ENCODE measurements around the gene NFAT5. TPM values are rescaled to one million over a fixed set of nuclear protein-coding genes. Genes with fewer than 3 reads are reported as not detected.
A peak's percentile ranks its signal among the peaks of the same experiment; 100 is the strongest.

NFAT5 gene
- total RNA-seq, 1 donor from 2014 or later, result 48.3 TPM

GRCh38 chr16:69721441-69721957, 155.7 kb downstream of the NFAT5 start:
- Mint-ChIP-seq H3K27me3 (no peaks in the 10 kb centered on the region), H3K36me3 (ENCODE audit: low read depth) (no peaks in the 10 kb centered on the region), H3K4me1 (peaks cover 19% of the 10 kb centered on the region), H3K4me3 (no peak overlapping the region), H3K27ac (no peak overlapping the region), H3K9me3 (no peaks in the 10 kb centered on the region)
- intact Hi-C loops (cut with micrococcal nuclease), result loop anchor here (10.0 kb wide), 1 partner anchor 537 kb away; the partner anchor contains the start of gene SNTB2
- ChIA-PET POLR2A (no interaction called here), CTCF (no interaction called here)
- DNase-seq, result no peak
- no peak for TF ChIP-seq CTCF (IDR thresholded peaks at IDR 0.05)
- no peak for ATAC-seq (ENCODE audit: low read depth)

GRCh38 chr16:69724414-69724873, 158.7 kb downstream of the NFAT5 start:
- ATAC-seq (ENCODE audit: low read depth) (no peak), DNase-seq (no peak)
- H3K9me3 Mint-ChIP-seq, result no peaks in the 10 kb centered on the region
- ChIA-PET POLR2A (interaction anchor here (0.8 to 2.3 kb wide), 2 partner anchors 30 to 34 kb away, joined by 3 to 9 read pairs; partner anchors contain the start of gene NOB1), CTCF (interaction anchor here (1.7 kb wide), 1 partner anchor 30 kb away, joined by 4 read pairs; the partner anchor contains the start of gene NOB1)
- TF ChIP-seq CTCF (IDR thresholded peaks at IDR 0.05), result no peak
- H3K4me3 Mint-ChIP-seq, result no peak overlapping the region
- peaks cover 29% of the 10 kb centered on the region for H3K4me1 Mint-ChIP-seq
- intact Hi-C loops (cut with micrococcal nuclease), result loop anchor here (10.0 kb wide), 1 partner anchor 540 kb away; the partner anchor contains the start of gene SNTB2
- no peaks in the 10 kb centered on the region for H3K27me3 Mint-ChIP-seq
- H3K27ac Mint-ChIP-seq, result no peak overlapping the region
- H3K36me3 Mint-ChIP-seq (ENCODE audit: low read depth), result no peaks in the 10 kb centered on the region

- Mint-ChIP-seq H3K4me3 (no peak overlapping the region), H3K36me3 (ENCODE audit: low read depth) (no peaks in the 10 kb centered on the region), H3K9me3 (no peaks in the 10 kb centered on the region), H3K27ac (no peak overlapping the region), H3K27me3 (no peaks in the 10 kb centered on the region), H3K4me1 (peaks cover 29% of the 10 kb centered on the region)
- DNase-seq, result no peak
- no peak for ATAC-seq (ENCODE audit: low read depth)
- ChIA-PET CTCF (interaction anchor here (1.9 to 2.3 kb wide), 2 partner anchors 16 to 29 kb away, joined by 8 to 12 read pairs; partner anchors contain the start of gene NOB1), POLR2A (interaction anchor here (0.6 to 2.6 kb wide), 4 partner anchors 18 to 38 kb away, joined by 3 to 9 read pairs (median 6); partner anchors contain the start of gene NOB1)
- no peak for TF ChIP-seq CTCF (IDR thresholded peaks at IDR 0.05)
- intact Hi-C loops (cut with micrococcal nuclease), result loop anchor here (10.0 kb wide), 1 partner anchor 540 kb away; the partner anchor contains the start of gene SNTB2
Measured at GRCh38 chr16:69724981-69725479, 159.3 kb downstream of the NFAT5 start.

- H3K36me3 Mint-ChIP-seq (ENCODE audit: low read depth), result no peaks in the 10 kb centered on the region
- no peaks in the 10 kb centered on the region for H3K9me3 Mint-ChIP-seq
- H3K27ac Mint-ChIP-seq, result peak overlapping the region; percentile 94
- ATAC-seq (ENCODE audit: low read depth) (no peak), DNase-seq (no peak)
- ChIA-PET POLR2A (interaction anchor here (0.5 to 2.6 kb wide), 9 partner anchors 8 to 408 kb away, joined by 3 to 38 read pairs (median 5); partner anchors contain the start of gene NOB1), CTCF (interaction anchor here (0.7 to 2.3 kb wide), 3 partner anchors 16 to 329 kb away, joined by 3 to 12 read pairs (median 8); partner anchors contain the start of gene NOB1)
- intact Hi-C loops (cut with micrococcal nuclease), result loop anchor here (1.0 to 10.0 kb wide), 2 partner anchors 30 to 541 kb away; partner anchors contain the start of gene SNTB2
- H3K4me1 Mint-ChIP-seq, result peaks cover 29% of the 10 kb centered on the region
- no peak for TF ChIP-seq CTCF (IDR thresholded peaks at IDR 0.05)
- H3K27me3 Mint-ChIP-seq, result no peaks in the 10 kb centered on the region
- peak overlapping the region; percentile 95 for H3K4me3 Mint-ChIP-seq
Measured at GRCh38 chr16:69725480-69726312, 159.9 kb downstream of the NFAT5 start.

All from activated B cell treated with CpG ODN at 0.5 μM for 24 hours (primary cell).